Measurements from ENCODE around the gene GPRC5B.

Gene GPRC5B

DNA sequence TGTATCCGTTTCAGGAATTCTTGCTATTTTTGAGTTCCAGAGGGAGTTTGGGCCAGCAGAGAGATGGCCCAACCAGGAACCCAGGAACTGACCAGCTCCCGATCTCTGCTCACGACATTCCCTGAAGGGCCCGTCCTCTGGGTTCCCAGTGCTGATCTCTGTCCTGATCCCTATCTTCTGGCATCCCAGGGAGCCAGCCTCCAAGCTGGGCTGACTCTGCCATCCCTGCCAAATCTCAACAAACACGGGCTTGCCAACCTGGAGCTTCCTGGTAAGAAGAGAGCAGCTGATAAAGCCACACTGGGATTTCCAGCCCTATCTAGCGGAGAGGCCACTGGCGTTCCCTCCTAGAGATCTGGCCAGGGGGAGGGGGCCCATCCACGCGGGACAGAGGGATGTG is 16.2 kb downstream of the GPRC5B start:
- DNase-seq (ENCODE audit: low read depth), result no peak
- H3K4me3 ChIP-seq (ENCODE audit: control insufficient read depth, low read depth, low read length), result no peak overlapping the region
- TF ChIP-seq CTCF (conservative IDR thresholded peaks at IDR 0.05; ENCODE audit: control insufficient read depth, insufficient read depth, low read depth, low read length), result no peak

DNA sequence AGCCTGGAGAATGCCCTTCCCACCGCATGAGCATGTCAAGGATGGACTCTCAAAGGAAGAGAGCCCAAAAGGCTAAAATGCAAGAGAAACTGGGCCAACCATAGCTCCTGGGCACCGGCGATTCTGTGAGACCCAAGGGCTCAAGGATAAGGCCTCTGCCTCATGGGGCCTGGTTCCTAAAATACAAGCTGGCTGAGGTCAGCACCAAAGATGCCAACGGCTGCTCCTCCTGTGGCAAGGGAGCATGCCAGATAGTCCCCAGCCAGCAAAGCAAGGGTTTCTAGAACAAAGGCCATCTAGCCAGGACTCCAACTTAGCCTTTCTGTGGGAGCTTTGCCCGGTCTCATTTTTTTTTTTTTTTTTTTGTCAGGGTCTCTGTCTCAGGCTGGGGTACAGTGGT is 20.1 kb downstream of the GPRC5B start:
- DNase-seq (ENCODE audit: low read depth), result no peak
- TF ChIP-seq CTCF (conservative IDR thresholded peaks at IDR 0.05; ENCODE audit: control insufficient read depth, insufficient read depth, low read depth, low read length), result no peak
- H3K4me3 ChIP-seq (ENCODE audit: control insufficient read depth, low read depth, low read length), result no peak overlapping the region

GRCh38 chr16:19863990-19864389 is 20.7 kb downstream of the GPRC5B start:
- no peak for DNase-seq (ENCODE audit: low read depth)

GRCh38 chr16:19861811-19862327 is 22.8 kb downstream of the GPRC5B start:
- no peak for DNase-seq (ENCODE audit: low read depth)
- TF ChIP-seq CTCF (conservative IDR thresholded peaks at IDR 0.05; ENCODE audit: control insufficient read depth, insufficient read depth, low read depth, low read length), result no peak
- H3K4me3 ChIP-seq (ENCODE audit: control insufficient read depth, low read depth, low read length), result no peak overlapping the region

More at GRCh38 chr16:19863990-19864389, 20.7 kb downstream of the GPRC5B start:
- TF ChIP-seq CTCF (conservative IDR thresholded peaks at IDR 0.05; ENCODE audit: control insufficient read depth, insufficient read depth, low read depth, low read length), result no peak
- H3K4me3 ChIP-seq (ENCODE audit: control insufficient read depth, low read depth, low read length), result no peak overlapping the region

DNA sequence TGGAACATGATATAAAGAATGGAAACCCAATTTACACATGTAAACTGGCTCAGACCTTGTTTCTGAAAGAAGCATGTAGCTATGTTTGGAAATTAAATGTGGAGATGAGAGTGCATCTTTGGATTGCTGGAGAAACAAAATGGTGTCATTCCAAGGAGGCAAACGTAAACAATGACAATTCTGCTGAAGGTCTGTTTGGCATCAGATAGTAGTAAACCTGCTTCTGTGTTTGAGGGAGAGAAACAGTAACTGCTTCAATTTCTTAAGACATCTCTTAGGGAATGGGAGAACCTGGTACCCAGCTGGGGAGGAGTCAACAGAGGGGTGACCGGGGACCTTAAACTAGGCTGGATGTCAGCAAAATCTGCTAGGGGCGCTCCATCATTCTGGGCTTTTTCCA is 23.5 kb downstream of the GPRC5B start:
- DNase-seq (ENCODE audit: low read depth), result no peak
- no peak overlapping the region for H3K4me3 ChIP-seq (ENCODE audit: control insufficient read depth, low read depth, low read length)
- no peak for TF ChIP-seq CTCF (conservative IDR thresholded peaks at IDR 0.05; ENCODE audit: control insufficient read depth, insufficient read depth, low read depth, low read length)

DNA sequence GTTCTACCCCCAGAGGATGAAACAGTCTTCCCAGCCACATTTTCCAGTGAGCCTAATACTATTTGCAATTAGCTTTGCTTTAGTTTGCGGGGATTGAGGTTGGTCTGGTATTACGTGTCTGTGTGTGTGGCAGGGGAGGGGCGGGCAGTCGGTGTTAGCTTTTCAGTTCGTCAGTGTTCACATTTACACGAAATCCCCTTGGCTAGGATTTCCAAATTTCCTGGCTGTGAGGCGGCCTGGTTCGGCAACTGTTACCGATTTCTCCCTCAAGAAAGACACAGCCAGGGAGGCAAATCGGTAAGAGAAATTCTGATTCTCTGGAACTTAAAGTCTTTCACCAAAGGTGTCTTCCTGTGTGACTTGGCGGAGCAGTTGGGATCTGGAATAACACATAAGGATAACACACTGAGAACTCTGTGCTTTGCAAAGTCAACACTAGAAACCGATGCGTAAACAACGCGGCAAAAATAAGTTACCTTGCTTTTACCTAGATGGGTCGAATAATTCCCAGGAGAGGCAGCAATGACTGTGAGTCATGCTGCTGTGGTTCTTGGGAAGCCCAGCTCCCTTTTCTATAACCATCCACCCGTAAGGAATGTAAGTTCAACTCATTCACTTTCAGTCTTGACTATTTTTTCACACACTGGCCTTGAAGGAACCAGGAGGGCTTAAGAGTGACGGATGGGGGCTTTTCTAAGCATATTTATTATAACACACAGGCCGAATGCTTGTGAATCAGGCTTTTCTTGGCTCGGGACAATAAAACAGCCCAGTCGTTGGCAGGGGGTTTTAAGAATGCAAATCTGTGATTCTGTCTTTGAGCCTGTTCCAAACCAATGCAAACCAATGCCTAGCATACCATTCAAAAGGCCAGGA is 24.2 kb downstream of the GPRC5B start:
- H3K4me3 ChIP-seq (ENCODE audit: control insufficient read depth, low read depth, low read length), result no peak overlapping the region

More for the DNA sequence above, 24.2 kb downstream of the GPRC5B start:
- no peak for TF ChIP-seq CTCF (conservative IDR thresholded peaks at IDR 0.05; ENCODE audit: control insufficient read depth, insufficient read depth, low read depth, low read length)
- no peak for DNase-seq (ENCODE audit: low read depth)

All from fibroblast of mammary gland (primary cell).